Stimulated activated CD4-positive, alpha-beta T cell treated with anti-CD3 and anti-CD28 coated beads, Interleukin-4, amount 100 ng/mL, for 24 hours (primary cell): Measurements from ENCODE around the gene DOCK4.
"Not testable (repeated sequence)": the region's sequence is repeated elsewhere in the genome, so short reads cannot be mapped to it uniquely, and the experiment has no call there.

Experiments used
- DNase-seq: peaks from one replicate; pipeline ENCODE4 v3.0.0-alpha.2; 2020

The DOCK4 gene

GRCh38 chr7:111927353-111928019 lies 278.7 kb downstream of the DOCK4 start:
- no peak for DNase-seq

- DNase-seq: no peak
These were observed 285.9 kb downstream of the DOCK4 start for GRCh38 chr7:111920329-111920728.

DNA sequence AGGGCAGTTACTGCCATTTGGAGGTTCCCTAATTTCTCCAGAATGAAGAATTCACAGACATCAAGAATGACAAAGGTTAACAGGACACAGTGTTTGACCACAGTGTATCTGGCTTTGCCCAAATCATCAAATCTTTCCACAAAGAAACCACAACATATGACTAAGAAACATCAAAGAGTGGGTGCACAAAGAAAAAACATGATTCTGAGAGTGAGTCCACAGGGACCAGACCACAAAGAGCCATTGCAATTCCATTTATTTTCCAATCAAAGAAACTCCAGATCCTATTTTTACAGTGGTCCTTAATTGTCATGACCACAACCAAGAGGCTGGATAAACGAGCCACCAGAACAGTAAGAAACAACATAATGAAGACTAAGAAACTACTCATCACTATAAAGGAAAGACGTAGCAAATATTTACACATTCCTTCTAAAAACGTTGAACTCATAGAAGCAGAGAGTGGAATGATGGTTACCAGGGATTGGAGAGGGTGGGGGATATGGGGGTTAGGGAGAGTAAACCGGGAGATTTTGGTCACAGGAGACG lies 286.5 kb downstream of the DOCK4 start:
- DNase-seq: no peak

- no peak for DNase-seq
These were observed 287.0 kb downstream of the DOCK4 start for GRCh38 chr7:111919164-111919563.

DNA sequence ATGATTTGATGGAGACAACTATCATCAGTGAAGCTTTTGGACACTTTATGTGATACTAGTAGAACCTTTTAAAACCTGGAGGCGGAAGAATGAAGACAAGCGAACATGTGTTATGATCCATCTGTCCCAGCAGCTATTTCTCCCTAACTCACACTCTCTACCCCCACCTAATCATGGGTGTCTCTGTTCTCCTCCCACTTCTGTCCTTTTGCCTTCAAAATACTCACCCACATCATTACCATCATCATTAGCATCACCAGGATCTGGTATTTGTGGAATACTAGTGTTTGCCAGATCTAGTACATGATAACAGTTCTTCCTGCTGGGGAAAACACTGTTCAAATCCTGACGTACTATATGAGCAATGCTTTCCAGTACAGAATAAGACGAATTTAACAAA lies 287.7 kb downstream of the DOCK4 start:
- DNase-seq: no peak

GRCh38 chr7:111917404-111917803 lies 288.8 kb downstream of the DOCK4 start:
- DNase-seq: not testable (repeated sequence)

DNA sequence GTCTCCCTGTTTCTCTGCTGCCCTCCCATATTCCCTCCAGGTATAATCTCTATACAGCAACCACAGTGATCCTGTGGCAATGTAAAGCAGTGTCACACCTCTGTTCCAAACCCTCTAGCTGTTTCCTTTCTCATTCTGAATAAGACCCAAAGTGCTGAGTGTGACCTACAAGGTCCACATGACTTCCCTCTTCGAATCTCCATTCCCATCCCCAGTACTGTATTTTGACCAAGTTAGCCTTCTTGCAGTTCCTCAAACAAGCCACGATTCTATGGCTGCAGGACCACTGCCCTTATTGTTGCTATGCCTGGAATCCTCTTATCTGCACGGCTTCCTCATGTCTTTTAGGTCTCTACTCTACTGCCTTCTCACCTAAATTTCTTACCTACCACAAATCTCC lies 291.9 kb downstream of the DOCK4 start:
- no peak for DNase-seq

DNA sequence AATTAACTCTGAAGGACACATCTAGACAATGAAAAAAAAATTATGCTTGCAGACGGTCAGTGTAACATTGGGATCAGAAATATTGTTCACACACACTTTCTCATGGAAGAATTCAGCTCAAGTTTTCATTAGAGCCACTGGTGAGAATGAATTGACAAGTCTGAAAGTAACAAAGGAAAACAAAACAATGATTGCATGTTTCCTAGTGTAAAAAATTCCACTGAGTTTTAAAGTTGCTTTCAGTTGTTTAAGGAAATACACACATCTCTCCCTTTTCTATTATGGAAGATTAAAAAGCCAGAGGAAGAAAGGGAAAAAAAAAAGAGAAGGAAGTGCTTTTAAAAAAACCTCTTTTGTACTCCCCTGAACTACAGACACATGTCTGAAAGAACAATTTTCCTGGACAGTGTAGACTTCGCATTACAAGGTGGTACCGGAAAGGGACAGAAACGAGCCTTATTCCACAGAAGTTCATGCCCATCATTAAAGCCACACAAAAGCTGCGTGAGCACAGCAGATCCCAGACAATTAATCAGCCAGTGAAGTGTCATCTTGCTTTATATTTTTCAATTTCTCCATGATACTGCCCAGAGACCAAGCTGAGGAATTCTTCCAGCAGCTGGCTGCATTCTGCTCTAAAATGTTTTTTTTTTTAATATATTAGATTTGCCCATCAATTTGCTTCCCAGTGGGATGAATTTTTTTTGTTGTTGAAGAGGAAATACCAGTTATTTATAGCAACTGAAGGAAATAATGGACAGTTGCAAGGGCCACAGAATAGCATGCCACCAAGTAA lies 294.8 kb downstream of the DOCK4 start:
- no peak for DNase-seq

DNA sequence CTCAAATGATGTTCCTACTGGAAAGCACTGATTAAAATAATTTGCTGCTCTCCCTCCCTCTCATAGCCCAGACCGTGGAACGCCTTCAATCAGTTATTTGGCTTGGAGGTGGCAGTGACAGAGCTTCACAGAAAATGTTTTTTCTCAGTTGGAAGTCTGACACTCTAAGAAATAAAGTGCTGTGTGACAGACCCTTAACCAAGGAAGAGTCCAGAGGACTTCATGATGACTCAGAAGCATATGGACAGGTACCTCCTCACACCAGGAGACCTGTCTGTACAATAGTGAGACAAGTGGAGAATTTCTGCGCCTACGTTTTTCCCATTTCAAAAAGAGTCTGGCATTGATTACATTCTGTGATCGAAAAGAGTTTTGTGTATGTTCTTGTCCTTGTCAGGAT lies 295.5 kb downstream of the DOCK4 start:
- no peak for DNase-seq

DNA sequence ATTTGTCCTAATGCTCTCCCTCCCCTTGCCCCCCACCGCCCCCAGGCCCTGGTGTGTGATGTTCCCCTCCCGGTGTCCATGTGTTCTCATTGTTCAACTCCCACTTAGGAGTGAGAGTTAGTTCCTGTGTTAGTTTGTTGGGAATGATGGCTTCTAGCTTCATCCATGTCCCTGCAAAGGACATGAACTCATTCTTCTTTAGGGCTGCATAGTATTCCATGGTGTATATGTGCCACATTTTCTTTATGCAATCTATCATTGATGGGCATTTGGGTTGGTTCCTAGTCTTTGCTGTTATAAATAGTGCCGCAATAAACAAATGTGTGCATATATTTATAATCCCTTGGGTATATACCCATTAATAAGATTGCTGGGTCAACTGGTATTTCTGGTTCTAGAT lies 297.5 kb downstream of the DOCK4 start:
- DNase-seq: not testable (repeated sequence)

- DNase-seq: no peak
These were observed 302.4 kb downstream of the DOCK4 start for GRCh38 chr7:111903797-111904196.

- no peak for DNase-seq
These were observed 303.2 kb downstream of the DOCK4 start for GRCh38 chr7:111903016-111903415.

GRCh38 chr7:111900283-111900682 lies 305.9 kb downstream of the DOCK4 start:
- DNase-seq: no peak

DNA sequence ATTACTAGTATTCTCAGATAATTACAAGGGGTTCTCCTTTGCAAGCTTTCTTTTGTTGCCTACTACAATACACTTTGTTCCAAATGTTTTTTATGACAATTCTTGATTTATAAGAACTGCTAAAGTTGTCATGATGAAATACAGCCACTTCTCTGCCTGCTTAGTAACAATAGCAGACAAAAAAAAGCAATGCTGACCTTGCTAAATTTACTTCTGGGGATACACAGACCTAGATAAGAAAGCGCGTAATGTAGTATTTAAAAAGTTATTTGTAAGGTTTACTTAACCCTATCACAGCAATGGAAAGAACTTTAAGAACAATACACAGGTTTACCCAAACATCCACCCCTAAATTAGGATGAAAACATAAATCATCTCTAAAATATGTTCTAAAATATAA lies 311.1 kb downstream of the DOCK4 start:
- no peak for DNase-seq

GRCh38 chr7:111894518-111894917 lies 311.7 kb downstream of the DOCK4 start:
- DNase-seq: no peak

- no peak for DNase-seq
These were observed 313.0 kb downstream of the DOCK4 start for GRCh38 chr7:111893190-111893589.

DNA sequence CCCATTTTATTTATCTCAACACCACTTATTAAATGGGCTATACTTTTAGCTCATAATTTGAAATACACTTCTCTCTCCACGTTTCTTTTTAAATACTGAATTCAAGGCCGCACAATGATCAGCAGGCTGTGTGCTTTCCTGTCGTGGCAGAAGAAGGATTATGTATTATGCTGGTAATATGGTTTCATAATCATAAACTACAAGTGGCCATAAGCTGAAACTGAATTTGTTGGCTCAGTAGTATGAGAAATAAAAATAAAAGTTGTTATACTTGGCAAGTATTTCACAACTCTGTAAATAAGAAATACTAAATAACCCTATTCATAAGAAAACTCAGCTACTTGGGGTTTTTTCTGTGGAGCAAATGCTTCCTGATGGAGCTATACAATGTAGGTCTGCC lies 313.6 kb downstream of the DOCK4 start:
- no peak for DNase-seq

DNA sequence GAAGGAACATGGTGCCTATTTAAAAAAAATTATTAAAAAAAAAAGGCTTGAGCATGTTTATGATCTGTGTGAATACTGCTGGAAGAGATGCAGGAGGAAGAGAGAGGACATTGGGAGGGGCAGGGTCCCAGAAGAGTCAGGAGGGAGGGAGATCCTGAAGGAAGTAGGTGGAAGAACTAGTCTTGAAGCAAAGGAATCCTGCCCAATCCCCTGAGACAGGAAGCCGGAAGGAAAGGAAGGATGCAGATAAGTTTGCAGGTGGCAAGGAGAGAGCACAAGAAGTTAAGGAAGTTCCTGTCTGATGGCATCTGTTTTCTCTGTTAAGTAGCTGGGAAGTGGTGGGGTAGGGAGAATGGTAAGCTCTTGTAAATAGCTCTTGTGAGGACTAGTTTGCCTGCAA lies 318.5 kb downstream of the DOCK4 start:
- DNase-seq: no peak

- DNase-seq: no peak
These were observed 320.0 kb downstream of the DOCK4 start for GRCh38 chr7:111886233-111886632.

DNA sequence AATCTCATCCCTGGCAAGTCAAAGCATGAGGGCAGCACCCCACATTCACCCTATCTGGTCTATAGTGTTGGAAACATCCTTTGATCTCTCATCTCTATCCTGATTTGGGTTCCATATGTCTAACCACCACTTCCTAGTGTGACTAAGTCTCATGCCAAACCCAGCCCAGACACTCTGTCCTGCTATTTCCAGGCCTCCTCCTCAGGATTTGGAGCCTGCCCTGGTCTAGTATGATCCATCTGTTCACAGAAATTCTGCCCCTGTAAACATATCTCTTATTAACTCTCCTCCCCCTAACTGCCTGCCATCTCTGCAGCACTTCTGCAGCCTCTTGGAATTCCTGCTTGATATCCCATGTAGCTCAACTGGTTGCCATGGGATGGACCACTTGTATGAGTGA lies 323.0 kb downstream of the DOCK4 start:
- no peak for DNase-seq

DNA sequence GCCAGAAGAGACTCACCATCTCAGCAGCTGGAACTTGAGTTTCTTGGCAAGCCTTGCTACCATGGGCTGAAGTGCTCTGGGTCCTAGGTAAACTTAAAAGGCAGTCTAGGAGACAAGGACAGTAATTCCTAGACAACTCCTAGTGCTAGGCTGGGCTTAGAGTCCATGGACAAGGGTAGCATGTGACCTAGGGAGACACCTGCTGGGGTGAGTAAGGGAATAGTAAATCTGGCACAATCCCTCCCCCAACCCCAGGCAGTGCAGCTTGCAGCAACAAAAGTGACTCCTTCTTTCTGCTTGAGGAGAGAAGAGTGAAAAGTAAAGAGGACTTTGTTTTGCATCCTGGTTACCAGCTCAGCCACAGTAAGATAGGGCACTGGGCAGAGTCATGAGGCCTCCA lies 327.4 kb downstream of the DOCK4 start:
- DNase-seq: no peak

- no peak for DNase-seq
These were observed 328.3 kb downstream of the DOCK4 start for GRCh38 chr7:111877931-111878330.

- no peak for DNase-seq
These were observed 332.1 kb downstream of the DOCK4 start for GRCh38 chr7:111873963-111874690.

DNA sequence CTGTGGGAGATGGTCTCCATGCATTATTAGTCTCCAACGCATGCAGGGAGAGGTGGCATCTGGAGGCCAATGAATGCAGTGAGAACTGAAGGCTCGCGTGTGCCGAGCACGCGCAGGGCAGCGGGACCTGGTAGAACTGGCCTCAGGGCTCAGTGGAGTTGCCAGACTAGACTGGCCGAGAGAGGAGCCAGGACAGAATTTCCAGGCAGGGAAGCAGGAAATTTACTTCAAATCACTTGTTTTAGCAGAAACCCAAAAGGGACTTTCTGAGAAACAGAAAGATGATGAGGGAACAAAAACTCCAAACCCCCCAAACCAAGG lies 332.9 kb downstream of the DOCK4 start:
- DNase-seq: no peak
